Measurements from ENCODE around the gene ZNF17.

DNA sequence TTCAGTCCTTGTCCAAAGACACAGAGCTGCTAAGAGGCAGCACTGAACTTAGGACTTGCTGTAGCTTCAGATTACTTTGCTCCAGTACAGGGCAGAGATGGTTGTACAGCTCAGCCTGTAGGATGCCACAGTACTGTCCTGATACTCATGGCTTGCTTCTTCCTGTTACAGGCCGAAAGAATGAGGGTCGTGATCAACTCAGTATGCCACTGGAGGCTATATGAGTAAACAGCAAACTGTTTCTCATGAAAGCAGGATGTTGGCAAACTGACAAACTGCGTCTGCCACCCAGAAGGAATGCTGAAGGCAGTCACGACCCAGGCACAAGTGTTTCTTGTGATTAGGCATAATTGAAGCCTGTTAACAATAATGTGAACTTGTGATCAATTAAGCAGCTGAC lies 27.0 kb downstream of the ZNF17 start:
- no peak for TF ChIP-seq POLR2AphosphoS5 (IDR thresholded peaks at IDR 0.05)
- TF ChIP-seq, protein P1, sequence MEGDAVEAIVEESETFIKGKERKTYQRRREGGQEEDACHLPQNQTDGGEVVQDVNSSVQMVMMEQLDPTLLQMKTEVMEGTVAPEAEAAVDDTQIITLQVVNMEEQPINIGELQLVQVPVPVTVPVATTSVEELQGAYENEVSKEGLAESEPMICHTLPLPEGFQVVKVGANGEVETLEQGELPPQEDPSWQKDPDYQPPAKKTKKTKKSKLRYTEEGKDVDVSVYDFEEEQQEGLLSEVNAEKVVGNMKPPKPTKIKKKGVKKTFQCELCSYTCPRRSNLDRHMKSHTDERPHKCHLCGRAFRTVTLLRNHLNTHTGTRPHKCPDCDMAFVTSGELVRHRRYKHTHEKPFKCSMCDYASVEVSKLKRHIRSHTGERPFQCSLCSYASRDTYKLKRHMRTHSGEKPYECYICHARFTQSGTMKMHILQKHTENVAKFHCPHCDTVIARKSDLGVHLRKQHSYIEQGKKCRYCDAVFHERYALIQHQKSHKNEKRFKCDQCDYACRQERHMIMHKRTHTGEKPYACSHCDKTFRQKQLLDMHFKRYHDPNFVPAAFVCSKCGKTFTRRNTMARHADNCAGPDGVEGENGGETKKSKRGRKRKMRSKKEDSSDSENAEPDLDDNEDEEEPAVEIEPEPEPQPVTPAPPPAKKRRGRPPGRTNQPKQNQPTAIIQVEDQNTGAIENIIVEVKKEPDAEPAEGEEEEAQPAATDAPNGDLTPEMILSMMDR (IDR thresholded peaks at IDR 0.05) = no peak
- TF ChIP-seq POLR2A (IDR thresholded peaks at IDR 0.05) = no peak
